Osteoblast (primary cell): ENCODE data around the gene TSGA10. TPM values are rescaled to one million over a fixed set of nuclear protein-coding genes. Genes with fewer than 3 reads are reported as not detected.

Experiments used
- DNase-seq: peaks from one replicate; pipeline ENCODE4 v3.0.0; 2011; ENCODE audit warnings: low spot score, mixed read lengths; ENCODE audit not compliant: insufficient read length; ENCODE audit errors: missing footprints
- H2AFZ ChIP-seq: 2 replicates; pipeline ENCODE4 v1.6.0; 2011; ENCODE audit warnings: mild to moderate bottlenecking, low read length
- H3K27ac ChIP-seq: 2 replicates; pipeline ENCODE4 v1.5.1; 2011; ENCODE audit warnings: mild to moderate bottlenecking, low read depth, low read length, moderate library complexity
- H3K27me3 ChIP-seq: 2 replicates; pipeline ENCODE4 v1.6.0; 2012; ENCODE audit warnings: mild to moderate bottlenecking, control low read depth, inconsistent platforms, low read length, moderate library complexity; ENCODE audit not compliant: insufficient read depth
- H3K36me3 ChIP-seq: 2 replicates; pipeline ENCODE4 v1.5.1; 2011; ENCODE audit warnings: mild to moderate bottlenecking, low read length, control low read depth, moderate library complexity; ENCODE audit not compliant: insufficient read depth
- H3K4me1 ChIP-seq: 2 replicates; pipeline ENCODE4 v1.5.1; 2011; ENCODE audit warnings: mild to moderate bottlenecking, low read length, control low read depth, moderate library complexity; ENCODE audit not compliant: insufficient read depth
- H3K4me2 ChIP-seq: 2 replicates; pipeline ENCODE4 v1.6.0; 2011; ENCODE audit warnings: mild to moderate bottlenecking, low read length; ENCODE audit not compliant: insufficient read depth
- H3K4me3 ChIP-seq: fragments of 200-600 bp; sonication (generic); 3 replicates; pipeline ENCODE4 v1.5.1; 2012; ENCODE audit warnings: mild to moderate bottlenecking, low read length, inconsistent platforms; ENCODE audit not compliant: insufficient read depth
- H3K79me2 ChIP-seq: 2 replicates; pipeline ENCODE4 v1.6.0; 2012; ENCODE audit warnings: mild to moderate bottlenecking, low read length, control low read depth, inconsistent platforms; ENCODE audit not compliant: insufficient read depth
- H3K9me3 ChIP-seq: 2 replicates; pipeline ENCODE4 v1.5.1; 2011; ENCODE audit warnings: low read depth, low read length, control low read depth
- H4K20me1 ChIP-seq: 2 replicates; pipeline ENCODE4 v1.6.0; 2012; ENCODE audit warnings: mild to moderate bottlenecking, low read length, control low read depth; ENCODE audit not compliant: insufficient read depth
- total RNA-seq: library from RNA; depleted of rRNA; stranded (reverse); fragments of >200 nt; gene quantifications from 2 replicates; pipeline ENCODE4 v1.2.3, GENCODE V29; 2012
- TF ChIP-seq, protein P1 (sequence below): IDR thresholded peaks from 2 replicates; pipeline ENCODE4 v1.5.1; 2011; ENCODE audit warnings: mild to moderate bottlenecking, low read depth, low read length, moderate library complexity; ENCODE audit errors: extremely low read depth

Gene TSGA10
- total RNA-seq, 1 donor = 4.0 TPM

DNA sequence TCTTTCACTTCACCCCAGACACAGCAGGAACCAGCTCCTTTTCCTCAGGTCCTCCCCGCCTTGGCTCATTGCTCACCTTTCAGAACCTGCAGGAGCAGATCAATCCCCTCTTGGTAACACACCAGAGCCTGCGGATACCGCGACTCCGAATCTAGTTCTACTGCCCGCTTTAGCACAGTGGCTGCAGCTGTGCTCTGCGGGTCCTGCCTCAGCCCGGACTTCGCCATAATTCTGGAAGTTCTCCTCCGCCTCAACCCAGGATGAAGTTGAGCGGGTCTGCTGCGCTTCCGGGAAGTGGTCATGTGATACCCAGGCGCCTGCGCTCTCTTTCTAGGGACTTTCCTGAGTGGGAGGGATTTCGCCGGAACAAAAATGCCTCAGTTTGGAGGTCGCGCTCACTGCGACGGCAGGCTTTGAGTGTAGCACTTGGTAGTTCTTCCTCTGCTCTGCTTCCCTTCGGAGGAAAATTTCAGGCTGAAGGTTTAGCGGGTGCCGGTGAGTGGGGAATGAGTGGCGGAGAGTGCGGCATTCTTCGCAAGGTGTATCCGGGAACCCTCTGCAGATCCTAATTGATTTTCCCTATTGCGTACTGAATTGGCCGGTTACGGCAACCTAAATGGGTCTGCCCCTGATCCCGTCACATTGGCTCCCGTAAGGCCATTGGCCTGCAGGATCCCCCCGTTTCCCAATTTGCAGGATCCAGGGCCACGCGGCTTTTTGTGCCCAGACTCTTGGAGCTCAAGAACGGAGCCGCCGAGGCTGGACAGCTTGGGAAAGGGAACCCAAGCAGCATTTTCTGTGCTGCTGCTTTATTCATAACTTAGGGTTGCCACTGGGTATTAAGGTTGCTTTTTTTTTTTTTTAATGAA is 26.2 kb upstream of the TSGA10 start, which contains the start of the genes MITD1 and MRPL30:
MITD1 (minus strand) TSS at position 304 of the 869 bp plus-strand sequence; CDS start at position 227, 77 bp downstream.
MRPL30 (plus strand) TSS at position 430 of the 869 bp plus-strand sequence. CDS start 5,020 bp downstream, outside the sequence.
- peaks cover 11% of the 10 kb centered on the region for H3K4me1 ChIP-seq
- TF ChIP-seq, protein P1, sequence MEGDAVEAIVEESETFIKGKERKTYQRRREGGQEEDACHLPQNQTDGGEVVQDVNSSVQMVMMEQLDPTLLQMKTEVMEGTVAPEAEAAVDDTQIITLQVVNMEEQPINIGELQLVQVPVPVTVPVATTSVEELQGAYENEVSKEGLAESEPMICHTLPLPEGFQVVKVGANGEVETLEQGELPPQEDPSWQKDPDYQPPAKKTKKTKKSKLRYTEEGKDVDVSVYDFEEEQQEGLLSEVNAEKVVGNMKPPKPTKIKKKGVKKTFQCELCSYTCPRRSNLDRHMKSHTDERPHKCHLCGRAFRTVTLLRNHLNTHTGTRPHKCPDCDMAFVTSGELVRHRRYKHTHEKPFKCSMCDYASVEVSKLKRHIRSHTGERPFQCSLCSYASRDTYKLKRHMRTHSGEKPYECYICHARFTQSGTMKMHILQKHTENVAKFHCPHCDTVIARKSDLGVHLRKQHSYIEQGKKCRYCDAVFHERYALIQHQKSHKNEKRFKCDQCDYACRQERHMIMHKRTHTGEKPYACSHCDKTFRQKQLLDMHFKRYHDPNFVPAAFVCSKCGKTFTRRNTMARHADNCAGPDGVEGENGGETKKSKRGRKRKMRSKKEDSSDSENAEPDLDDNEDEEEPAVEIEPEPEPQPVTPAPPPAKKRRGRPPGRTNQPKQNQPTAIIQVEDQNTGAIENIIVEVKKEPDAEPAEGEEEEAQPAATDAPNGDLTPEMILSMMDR = no peak
- H3K27ac ChIP-seq = peak within 1 kb of the TSS; percentile 84
- peak; percentile 92 for DNase-seq
- H3K4me2 ChIP-seq = peak within 1 kb of the TSS; percentile 81
- no peaks in the 10 kb centered on the region for H3K27me3 ChIP-seq
- no peaks in the 10 kb centered on the region for H3K36me3 ChIP-seq
- H4K20me1 ChIP-seq = peaks cover 4% of the 10 kb centered on the region
- H2AFZ ChIP-seq = peak within 1 kb of the TSS; percentile 89
- no peaks in the 10 kb centered on the region for H3K9me3 ChIP-seq
- H3K4me3 ChIP-seq = peak within 1 kb of the TSS; percentile 85
- peaks cover 88% of the 10 kb centered on the region for H3K79me2 ChIP-seq

- Histone ChIP-seq H3K4me3 (no peak overlapping the region), H3K79me2 (peaks cover 13% of the 10 kb centered on the region), H3K36me3 (peaks cover 37% of the 10 kb centered on the region), H4K20me1 (no peaks in the 10 kb centered on the region), H3K27ac (no peak overlapping the region), H3K9me3 (no peaks in the 10 kb centered on the region), H2AFZ (no peak overlapping the region), H3K4me2 (no peak overlapping the region), H3K27me3 (no peaks in the 10 kb centered on the region), H3K4me1 (no peaks in the 10 kb centered on the region)
- DNase-seq = no peak
- TF ChIP-seq, protein P1 = no peak
Measured at GRCh38 chr2:99171377-99172140, 16.8 kb upstream of the TSGA10 start.

DNA sequence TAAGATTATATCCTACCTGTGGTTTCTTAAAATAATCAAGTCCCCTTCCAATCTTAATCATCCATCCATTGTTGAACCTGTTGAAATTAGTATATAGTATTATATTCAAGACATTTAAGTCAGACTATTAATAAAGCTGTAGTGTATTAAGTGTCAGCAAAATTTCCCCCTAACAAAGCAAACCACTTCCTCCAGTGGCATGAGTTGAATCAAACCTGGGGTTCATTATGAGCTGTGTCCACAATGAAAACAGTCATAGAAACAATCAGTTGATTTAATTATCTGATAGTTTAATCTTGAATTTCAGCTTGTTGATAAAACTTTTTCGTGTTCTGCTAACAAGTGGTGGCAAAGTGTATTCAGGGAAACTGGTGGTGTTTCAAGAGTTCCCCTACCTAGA is 14.8 kb upstream of the TSGA10 start:
- Histone ChIP-seq H2AFZ (no peak overlapping the region), H3K4me1 (no peaks in the 10 kb centered on the region), H3K4me2 (no peak overlapping the region), H3K79me2 (no peaks in the 10 kb centered on the region), H3K4me3 (no peak overlapping the region), H3K27me3 (no peaks in the 10 kb centered on the region), H3K9me3 (no peaks in the 10 kb centered on the region), H3K27ac (no peak overlapping the region), H3K36me3 (peaks cover 48% of the 10 kb centered on the region), H4K20me1 (no peaks in the 10 kb centered on the region)
- TF ChIP-seq, protein P1 = no peak
- DNase-seq = no peak
